Testis (tissue), 2 donors: ENCODE data around the gene NFATC3.

Source experiments
- CTCF ChIP-seq, 3 experiments: fragments of 450-650 bp in 2 of 3; fragments of 200-600 bp in 1 of 3; sonication (generic) in 1 of 3; IDR thresholded peaks; one replicate each; pipeline ENCODE4 v1.5.1; 2016 to 2019; ENCODE audit warnings: antibody characterized with exemption in 3 of 3, mild to moderate bottlenecking in 2 of 3, moderate library complexity in 1 of 3
- POLR2A ChIP-seq: fragments of 450-650 bp; IDR thresholded peaks from one replicate; pipeline ENCODE4 v1.6.1; 2017; ENCODE audit warnings: antibody characterized with exemption, mild to moderate bottlenecking, moderate library complexity

DNA sequence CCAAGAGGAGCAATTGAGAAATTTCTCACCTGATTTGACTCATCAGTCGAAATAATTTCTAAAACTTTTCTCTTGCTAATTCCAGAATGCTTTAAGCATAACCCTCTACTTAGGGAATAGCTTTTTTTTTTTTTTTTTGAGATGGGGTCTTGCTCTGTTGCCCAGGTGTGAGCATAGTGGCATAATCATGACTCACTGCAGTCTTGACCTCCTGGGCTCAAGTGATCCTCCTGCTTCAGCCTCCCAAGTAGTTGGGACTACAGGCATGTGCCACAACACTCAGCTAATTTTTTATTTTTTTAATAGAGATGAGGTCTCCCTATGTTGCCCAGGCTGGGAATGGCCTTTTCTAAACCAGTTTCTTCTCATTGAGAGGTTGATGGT lies 13.7 kb upstream of the NFATC3 start:
- no peak for TF ChIP-seq CTCF (IDR thresholded peaks at IDR 0.05)
- TF ChIP-seq POLR2A: no peak
